Cerebellar nuclear complex (tissue), 1 donor: Measurements from ENCODE around the gene AOC2.
"Not testable (repeated sequence)": the region's sequence is repeated elsewhere in the genome, so short reads cannot be mapped to it uniquely, and the experiment has no call there.

Source experiments
- DNase-seq, 2 experiments: peaks; one replicate each; lab custom pipeline; 2025; lab: John Stamatoyannopoulos, UW

AOC2 gene

DNA sequence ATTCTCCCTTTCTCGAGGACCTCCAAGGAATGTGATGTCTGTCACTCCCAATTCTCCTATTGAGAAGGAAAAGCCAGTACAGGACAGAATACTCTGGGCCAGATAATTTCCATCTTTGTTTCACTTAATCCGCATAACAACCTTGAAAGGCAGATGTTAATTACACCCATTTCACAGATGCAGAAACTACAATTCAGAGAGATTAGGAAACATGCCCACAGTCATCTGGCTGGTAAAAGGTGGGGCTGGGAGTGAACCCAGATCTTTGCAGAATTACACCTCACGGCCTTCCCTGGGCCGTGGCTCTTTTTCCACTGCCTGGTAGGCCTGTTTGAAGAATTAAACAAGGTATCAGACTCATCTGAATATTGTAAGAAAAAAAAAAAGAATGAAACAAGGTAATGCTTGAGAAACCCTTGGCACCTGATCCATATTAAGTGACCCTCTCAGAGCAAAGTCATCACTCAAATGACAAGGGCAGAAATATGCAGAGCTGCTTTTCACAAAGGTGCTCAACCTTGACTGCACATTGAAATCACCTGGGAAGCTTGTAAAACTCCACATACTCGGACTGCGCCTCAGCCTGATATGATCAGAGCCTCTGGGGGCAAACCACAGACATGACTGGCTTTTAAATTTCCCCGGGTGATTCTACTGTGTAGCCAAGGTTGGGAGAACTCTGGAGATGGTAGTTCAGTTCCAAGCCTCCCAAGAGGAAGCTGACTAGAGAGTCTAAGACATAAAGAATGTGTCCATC is 39.6 kb downstream of the AOC2 start:
- DNase-seq = no peak

DNA sequence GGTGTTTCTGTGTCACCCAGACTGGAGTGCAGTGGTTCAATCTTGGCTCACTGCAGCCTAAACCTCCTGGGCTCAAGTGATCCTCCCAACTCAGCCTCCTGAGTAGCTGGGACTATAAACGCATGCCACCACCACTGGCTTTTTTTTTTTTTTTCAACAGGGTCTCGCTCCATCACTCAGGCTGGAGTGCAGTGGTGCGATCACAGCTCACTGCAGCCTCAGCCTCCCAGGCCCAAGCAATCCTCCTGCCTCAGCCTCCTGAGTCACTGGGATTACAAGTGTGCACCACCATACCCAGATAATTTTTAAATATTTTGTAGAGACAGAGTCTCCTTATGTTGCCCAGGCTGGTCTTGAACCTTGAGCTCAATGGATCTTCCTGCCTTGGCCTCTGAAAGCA is 41.4 kb downstream of the AOC2 start:
- DNase-seq = not testable (repeated sequence)

DNA sequence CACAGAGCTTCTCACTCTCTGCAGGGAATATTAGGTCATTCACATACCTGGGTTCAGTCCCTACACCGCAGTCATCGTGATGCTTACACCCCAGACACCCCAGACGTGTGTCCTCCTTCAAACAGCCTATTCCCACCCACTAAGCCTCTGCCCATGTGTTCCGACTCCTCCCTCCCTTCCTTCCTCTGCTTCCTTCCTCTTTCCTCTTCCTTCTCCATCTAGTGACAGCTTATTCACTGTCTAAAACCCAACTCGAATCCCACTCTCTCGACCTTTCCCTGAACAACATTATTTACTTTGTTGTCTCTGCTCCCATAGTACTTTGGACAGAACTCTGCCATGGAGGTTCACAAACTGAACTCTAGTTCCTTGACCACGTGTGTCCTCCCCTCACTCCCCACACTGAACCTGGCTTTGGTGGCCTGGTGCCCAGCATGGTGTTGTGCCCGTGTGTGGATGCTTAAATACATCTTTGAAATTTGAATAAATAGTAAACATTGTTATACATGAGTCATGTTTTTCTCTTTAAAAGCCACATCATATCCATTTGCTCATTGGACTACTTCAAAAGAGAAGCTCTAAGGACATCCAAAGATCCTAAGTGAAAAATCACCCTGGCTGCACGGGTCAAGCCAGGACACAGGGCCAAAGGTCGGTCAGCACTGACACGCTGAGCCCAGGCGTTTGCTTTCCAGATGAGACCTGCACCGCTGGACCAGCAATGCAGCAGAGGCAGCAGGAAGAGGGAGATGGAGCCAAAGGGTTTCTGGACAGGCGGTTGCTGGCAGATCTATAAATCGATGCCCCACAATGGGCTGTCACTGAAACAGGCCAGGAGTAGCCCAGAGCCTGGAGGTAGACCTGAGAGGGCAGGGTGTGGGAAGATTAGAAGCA is 42.1 kb downstream of the AOC2 start:
- DNase-seq = no peak

DNA sequence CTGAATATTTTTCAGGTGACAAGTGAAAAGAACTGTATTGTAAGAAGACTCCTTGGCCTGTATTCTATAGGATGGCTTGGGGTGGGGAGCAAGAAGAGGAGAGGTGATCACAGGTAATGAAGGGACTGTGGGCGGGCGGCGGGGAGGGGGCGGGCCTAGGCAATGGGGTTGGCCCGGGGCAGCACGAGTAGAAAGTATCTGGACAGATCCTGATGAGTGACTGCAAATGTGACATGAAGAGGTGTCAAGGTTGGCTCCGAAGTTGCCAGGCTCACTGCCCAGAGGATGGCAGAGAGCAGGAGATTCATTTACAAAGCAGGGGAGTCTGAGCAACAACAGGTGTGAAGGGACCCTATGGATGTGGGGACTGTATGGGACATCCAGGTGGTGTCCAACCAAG is 45.4 kb downstream of the AOC2 start:
- no peak for DNase-seq

DNA sequence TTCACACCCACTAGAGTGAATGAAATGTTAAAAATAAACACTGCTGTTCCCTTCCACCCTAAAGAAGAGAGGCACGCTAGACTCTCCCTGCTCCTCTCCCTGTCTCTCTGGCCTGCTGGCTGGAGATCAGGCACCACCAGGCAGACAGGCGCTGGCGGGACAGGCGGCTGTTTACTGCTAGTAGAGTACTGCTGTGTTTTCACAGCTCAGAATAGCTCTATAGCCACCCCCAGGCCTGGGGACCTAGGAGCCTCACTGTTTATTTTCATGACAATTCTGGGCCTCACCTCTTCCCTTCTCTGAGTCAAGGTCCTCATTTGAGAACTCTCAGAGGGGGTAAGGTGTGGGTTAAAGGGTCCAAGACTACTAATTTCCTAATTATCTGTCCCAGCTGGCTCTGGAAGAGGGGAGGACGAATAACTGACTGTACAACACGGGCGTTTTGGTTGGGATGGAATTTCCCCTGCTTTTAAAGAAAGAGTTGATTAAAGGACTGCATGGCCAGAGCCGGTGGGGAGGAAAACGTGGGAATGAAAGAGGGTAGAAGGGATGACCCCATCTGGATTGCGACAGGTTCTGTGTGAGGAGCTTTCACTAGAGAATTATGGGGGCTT is 47.3 kb downstream of the AOC2 start:
- DNase-seq = no peak

DNA sequence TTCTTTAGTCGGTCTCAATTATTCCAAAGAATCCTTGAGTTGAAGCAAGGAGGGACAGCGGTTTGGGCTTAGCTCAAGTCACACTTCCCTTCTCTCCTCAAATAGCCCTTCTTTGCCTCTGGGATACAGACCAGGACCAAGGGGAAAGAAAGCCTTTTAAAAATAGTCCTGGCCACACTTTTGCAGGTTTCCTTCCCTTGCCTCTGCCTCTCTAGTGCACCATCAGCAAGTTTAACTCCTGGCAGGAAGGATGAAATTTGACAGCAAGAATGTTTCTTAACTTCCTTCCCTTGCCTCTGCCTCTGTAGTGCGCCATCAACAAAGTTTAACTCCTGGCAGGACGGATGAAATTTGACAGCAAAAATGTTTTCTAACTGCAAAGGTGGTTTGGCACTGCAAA is 49.0 kb downstream of the AOC2 start:
- DNase-seq = no peak

DNA sequence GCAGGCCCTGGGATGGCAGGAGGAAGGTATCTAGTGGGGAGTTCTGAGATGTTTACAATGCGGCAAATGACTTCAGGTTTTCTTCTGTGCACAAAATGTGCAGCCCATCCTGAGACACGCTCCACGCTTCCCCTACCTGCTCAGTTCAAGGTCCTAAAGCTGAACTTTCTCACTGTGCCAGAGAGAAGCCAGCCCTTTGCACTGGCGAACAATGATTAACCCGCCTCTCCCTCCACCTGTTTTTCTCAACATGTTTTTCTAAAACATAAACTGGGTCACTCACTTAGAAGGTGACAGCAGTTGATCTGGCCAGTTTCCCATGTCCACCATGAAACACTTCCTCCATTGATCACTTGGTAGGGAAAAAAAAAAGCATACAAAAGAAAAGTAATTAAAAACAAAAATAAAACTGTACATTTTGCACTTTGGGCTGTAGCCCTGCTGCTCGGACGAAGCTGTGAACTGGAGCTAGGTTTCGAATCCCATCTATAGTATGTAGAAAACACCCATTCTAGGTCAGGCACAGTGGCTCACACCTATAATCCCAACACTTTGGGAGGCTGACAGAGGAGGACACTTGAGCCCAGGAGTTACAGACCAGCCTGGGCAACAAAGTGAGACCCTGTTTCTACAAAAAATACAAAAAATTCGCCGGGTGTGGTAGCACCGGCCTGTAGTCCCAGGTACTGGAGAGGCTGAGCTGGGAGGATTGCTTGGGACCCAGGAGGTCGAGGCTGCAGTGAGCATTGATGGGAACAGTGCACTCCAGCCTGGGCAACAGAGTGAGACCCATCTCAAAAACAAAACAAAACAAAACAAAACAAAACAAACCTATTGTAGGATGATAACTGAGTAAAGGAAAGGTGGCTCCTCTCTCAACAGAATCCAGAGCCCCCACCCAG is 50.2 kb downstream of the AOC2 start:
- no peak for DNase-seq

DNA sequence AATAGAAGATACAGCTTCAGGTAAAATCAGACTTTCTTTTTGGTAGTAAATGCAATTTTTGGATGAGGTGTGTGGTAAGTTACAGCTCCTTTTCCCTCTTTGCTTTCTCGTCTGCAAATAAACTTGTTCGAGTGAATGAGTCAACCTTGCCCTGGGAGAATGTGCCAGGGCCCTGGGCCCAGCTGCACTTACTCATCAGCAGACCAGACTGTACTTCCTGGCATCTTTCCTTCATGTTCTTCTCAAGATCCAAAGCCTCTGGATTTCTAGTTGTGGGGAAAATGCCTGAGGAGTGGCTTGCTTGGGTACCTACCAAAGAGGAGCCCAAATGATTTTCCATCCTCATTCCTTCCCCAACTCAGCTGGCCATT is 50.8 kb downstream of the AOC2 start:
- no peak for DNase-seq

DNA sequence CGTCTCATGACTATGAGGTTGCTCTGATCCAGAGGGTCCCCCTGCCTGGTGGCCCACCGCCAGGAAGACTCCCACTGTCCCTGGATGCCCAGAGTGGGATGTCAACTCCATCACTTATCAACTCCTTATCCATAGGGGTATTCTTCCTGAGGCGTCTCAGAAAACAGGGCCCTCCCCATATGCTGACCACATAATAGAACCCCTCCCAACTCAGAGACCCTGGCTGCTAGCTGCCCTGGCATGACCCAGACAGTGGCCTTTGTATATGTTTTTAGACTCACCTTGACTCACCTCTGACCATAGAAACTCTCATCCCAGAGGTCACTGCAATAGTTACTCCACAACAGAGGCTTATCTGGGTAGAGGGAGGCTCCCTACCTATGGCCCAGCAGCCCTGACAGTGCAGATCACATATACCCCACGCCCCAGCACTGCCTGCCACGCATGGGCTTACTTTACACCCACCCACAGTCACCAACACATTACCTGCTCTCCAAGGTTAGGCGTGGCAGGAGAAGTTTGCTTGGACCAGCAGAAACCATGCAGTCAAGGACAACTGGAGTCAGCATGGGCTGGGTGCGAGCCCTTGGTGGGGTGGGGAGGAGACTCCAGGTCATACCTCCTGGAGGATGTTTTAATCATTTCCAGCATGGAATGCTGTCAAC is 53.9 kb downstream of the AOC2 start:
- DNase-seq = no peak

DNA sequence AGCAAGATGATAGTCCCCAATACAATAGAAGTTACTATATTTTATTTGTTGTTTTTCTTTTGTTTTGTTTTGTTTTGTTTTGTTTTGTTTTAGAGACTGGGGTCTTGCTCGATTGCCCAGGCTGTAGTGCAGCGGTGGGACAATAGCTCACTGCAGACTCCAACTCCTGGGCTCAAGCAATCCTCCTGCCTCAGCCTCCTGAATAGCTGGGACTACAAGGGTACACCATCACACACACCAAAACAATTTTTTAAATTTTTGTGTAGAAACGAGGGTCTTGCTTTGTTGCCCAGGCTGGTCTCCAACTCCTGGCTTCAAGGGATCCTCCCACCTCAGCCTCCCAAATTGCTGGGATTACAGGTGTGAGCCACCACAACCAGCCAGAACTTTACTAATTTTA is 55.6 kb downstream of the AOC2 start:
- not testable (repeated sequence) for DNase-seq
